WTC11 (cell line): ENCODE results near the gene SEC24A.
"Not testable (repeated sequence)": the region's sequence is repeated elsewhere in the genome, so short reads cannot be mapped to it uniquely, and the experiment has no call there.

Source experiments
- CREB1 ChIP-seq: sonication (generic); formaldehyde crosslinking; IDR thresholded peaks from 2 replicates; pipeline ENCODE4 v1.8.0; 2023; ENCODE audit warnings: mild to moderate bottlenecking, missing genetic modification reagents
- ELF4 ChIP-seq: sonication (generic); formaldehyde crosslinking; IDR thresholded peaks from 2 replicates; pipeline ENCODE4 v1.8.1; 2022; ENCODE audit warnings: low read depth, mild to moderate bottlenecking, moderate library complexity, missing genetic modification reagents
- NFYB ChIP-seq: sonication (generic); formaldehyde crosslinking; conservative IDR thresholded peaks from 2 replicates; pipeline ENCODE4 v1.8.0; 2022; ENCODE audit warnings: low read depth, missing genetic modification reagents
- PRRX2 ChIP-seq: fragments of 250-450 bp; sonication (Bioruptor Pico); IDR thresholded peaks from 2 replicates; pipeline ENCODE4 v1.8.0; 2021; ENCODE audit warnings: mild to moderate bottlenecking
- ZNF121 ChIP-seq: sonication (generic); formaldehyde crosslinking; IDR thresholded peaks from 2 replicates; pipeline ENCODE4 v1.8.0; 2023; ENCODE audit warnings: missing genetic modification reagents
- ZNF232 ChIP-seq: sonication (generic); formaldehyde crosslinking; IDR thresholded peaks from 2 replicates; pipeline ENCODE4 v1.8.0; 2022; ENCODE audit warnings: mild to moderate bottlenecking, missing genetic modification reagents
- TF ChIP-seq, protein P1 (sequence below): fragments of 200-600 bp; IDR thresholded peaks from 2 replicates; pipeline ENCODE4 v1.8.0; 2022; ENCODE audit warnings: antibody characterized with exemption

DNA sequence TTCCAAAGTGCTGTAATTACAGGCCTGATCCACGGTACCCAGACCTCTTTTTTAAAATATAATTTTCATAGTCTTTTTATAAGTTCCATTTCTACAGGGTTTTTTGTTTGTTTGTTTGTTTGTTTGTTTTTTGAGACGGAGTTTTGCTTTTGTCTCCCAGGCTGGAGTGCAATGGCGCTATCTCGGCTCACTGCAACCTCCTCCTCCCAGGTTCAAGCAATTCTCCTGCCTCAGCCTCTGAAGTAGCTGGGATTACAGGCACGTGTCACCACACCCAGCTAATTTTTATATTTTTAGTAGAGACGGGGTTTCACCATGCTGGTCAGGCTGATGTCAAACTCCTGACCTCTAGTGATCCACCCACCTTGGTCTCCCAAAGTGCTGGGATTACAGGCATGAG, 2.1 kb downstream of the SEC24A start:
- TF ChIP-seq, protein P1, sequence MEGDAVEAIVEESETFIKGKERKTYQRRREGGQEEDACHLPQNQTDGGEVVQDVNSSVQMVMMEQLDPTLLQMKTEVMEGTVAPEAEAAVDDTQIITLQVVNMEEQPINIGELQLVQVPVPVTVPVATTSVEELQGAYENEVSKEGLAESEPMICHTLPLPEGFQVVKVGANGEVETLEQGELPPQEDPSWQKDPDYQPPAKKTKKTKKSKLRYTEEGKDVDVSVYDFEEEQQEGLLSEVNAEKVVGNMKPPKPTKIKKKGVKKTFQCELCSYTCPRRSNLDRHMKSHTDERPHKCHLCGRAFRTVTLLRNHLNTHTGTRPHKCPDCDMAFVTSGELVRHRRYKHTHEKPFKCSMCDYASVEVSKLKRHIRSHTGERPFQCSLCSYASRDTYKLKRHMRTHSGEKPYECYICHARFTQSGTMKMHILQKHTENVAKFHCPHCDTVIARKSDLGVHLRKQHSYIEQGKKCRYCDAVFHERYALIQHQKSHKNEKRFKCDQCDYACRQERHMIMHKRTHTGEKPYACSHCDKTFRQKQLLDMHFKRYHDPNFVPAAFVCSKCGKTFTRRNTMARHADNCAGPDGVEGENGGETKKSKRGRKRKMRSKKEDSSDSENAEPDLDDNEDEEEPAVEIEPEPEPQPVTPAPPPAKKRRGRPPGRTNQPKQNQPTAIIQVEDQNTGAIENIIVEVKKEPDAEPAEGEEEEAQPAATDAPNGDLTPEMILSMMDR = not testable (repeated sequence)
- not testable (repeated sequence) for TF ChIP-seq ELF4, PRRX2, CREB1, ZNF121, ZNF232, NFYB (CRISPR knock-in tag)
